Measurements from ENCODE around the gene SKI.
"Not testable (repeated sequence)": the region's sequence is repeated elsewhere in the genome, so short reads cannot be mapped to it uniquely, and the experiment has no call there.

The SKI gene

DNA sequence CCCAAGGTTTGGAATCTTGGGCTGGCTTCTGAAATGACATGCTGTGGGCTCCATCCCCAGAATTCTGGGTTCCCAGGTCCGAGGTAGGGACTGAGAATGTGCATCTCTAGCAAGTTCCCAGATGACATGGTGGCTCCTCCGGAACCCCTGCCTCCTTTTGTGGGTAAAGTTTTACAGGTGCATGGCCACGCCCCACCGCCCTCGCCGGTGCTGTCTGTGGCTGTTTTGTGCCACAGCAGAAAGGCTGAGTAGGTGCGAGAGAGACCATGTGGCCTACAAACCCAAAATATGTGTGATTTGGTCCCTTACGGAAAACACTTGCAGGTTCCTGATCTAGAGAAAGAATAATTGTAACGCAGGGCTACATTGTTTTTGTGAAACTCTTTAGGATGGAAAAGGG, 30.9 kb downstream of the SKI start:
- H3K27ac ChIP-seq (ENCODE audit: low read length) = no peak overlapping the region
- DNase-seq (no peak), ATAC-seq (ENCODE audit: insufficient read depth, low read depth) (no peak)
- peaks cover 17% of the 10 kb centered on the region; the same call in 1 of the 2 replicates for H3K4me1 ChIP-seq (ENCODE audit: insufficient read depth, low read length)
- no peak overlapping the region for H3K4me2 ChIP-seq (ENCODE audit: insufficient read depth, low read length)
- no peak overlapping the region for H3K9ac ChIP-seq (ENCODE audit: low read depth, low read length)
- peaks cover 4% of the 10 kb centered on the region; the same call in 1 of the 2 replicates for H3K36me3 ChIP-seq (ENCODE audit: insufficient read depth, low read length)
- TF ChIP-seq EZH2 (IDR thresholded peaks at IDR 0.05; ENCODE audit: borderline replicate concordance, low read depth, low read length, severe bottlenecking) = no peak
- TF ChIP-seq, protein P1, sequence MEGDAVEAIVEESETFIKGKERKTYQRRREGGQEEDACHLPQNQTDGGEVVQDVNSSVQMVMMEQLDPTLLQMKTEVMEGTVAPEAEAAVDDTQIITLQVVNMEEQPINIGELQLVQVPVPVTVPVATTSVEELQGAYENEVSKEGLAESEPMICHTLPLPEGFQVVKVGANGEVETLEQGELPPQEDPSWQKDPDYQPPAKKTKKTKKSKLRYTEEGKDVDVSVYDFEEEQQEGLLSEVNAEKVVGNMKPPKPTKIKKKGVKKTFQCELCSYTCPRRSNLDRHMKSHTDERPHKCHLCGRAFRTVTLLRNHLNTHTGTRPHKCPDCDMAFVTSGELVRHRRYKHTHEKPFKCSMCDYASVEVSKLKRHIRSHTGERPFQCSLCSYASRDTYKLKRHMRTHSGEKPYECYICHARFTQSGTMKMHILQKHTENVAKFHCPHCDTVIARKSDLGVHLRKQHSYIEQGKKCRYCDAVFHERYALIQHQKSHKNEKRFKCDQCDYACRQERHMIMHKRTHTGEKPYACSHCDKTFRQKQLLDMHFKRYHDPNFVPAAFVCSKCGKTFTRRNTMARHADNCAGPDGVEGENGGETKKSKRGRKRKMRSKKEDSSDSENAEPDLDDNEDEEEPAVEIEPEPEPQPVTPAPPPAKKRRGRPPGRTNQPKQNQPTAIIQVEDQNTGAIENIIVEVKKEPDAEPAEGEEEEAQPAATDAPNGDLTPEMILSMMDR (IDR thresholded peaks at IDR 0.05; ENCODE audit: borderline replicate concordance, extremely low read depth, low read length, poor library complexity, severe bottlenecking) = no peak
- peaks cover 45% of the 10 kb centered on the region for H4K20me1 ChIP-seq (ENCODE audit: insufficient read depth, low read length)
- H3K4me3 ChIP-seq (ENCODE audit: low read depth in 1 of 2, low read length in 2 of 2) = no peak overlapping the region
- H2AFZ ChIP-seq (ENCODE audit: low read depth, low read length) = no peak overlapping the region
- no peaks in the 10 kb centered on the region for H3K27me3 ChIP-seq (ENCODE audit: insufficient read depth, low read length, poor library complexity)
- peaks cover 79% of the 10 kb centered on the region for H3K79me2 ChIP-seq (ENCODE audit: insufficient read depth, low read length)
- H3K9me3 ChIP-seq (ENCODE audit: insufficient read depth, low read length, severe bottlenecking) = peaks cover 19% of the 10 kb centered on the region

DNA sequence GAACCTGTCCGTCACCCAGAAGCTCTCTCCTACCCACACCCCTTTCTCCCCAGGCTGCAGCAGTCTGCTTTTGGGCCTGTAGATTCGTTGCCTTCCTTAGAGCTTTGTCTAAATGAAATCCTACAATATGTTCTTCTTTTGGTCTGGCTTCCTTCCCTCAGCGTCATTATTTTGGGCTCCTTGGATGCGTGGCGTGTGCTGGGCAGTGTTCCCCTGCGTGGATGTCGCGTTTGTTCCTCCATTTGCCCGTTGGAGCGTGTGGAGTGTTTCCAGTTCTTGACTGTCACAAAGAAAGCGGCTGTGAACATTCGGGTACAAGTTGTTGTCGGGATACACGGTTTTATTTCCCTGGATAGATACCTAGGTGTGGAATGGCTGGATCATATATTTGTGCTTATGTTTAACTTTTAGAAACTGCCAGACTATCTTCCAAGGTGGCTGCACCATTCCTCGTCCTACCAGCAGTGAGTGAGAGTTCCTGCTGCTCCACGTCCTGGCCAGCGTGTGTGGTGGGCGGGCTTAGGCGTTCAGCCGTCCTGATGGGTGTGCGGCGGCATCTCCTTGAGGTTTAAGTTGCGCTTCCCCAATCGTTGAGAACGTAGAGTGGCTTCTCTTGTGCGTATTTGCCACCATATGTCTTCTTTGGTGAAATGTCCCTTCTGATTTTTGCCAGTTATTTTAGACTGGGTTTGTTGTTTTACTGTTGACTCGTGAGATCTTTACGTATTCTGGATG, 31.7 kb downstream of the SKI start:
- Histone ChIP-seq H3K4me2 (ENCODE audit: insufficient read depth, low read length) (no peak overlapping the region), H3K79me2 (ENCODE audit: insufficient read depth, low read length) (peaks cover 76% of the 10 kb centered on the region), H4K20me1 (ENCODE audit: insufficient read depth, low read length) (peaks cover 47% of the 10 kb centered on the region), H3K27ac (ENCODE audit: low read length) (no peak overlapping the region), H3K4me1 (ENCODE audit: insufficient read depth, low read length) (peaks cover 12% of the 10 kb centered on the region; the same call in 1 of the 2 replicates), H3K9me3 (ENCODE audit: insufficient read depth, low read length, severe bottlenecking) (peaks cover 11% of the 10 kb centered on the region), H2AFZ (ENCODE audit: low read depth, low read length) (no peak overlapping the region), H3K4me3 (ENCODE audit: low read depth in 1 of 2, low read length in 2 of 2) (no peak overlapping the region), H3K9ac (ENCODE audit: low read depth, low read length) (no peak overlapping the region), H3K36me3 (ENCODE audit: insufficient read depth, low read length) (peaks cover under 1% of the 10 kb centered on the region; the same call in 1 of the 2 replicates), H3K27me3 (ENCODE audit: insufficient read depth, low read length, poor library complexity) (no peaks in the 10 kb centered on the region)
- DNase-seq (no peak), ATAC-seq (ENCODE audit: insufficient read depth, low read depth) (no peak)
- TF ChIP-seq, protein P1 (IDR thresholded peaks at IDR 0.05; ENCODE audit: borderline replicate concordance, extremely low read depth, low read length, poor library complexity, severe bottlenecking) = no peak
- TF ChIP-seq EZH2 (IDR thresholded peaks at IDR 0.05; ENCODE audit: borderline replicate concordance, low read depth, low read length, severe bottlenecking) = no peak

DNA sequence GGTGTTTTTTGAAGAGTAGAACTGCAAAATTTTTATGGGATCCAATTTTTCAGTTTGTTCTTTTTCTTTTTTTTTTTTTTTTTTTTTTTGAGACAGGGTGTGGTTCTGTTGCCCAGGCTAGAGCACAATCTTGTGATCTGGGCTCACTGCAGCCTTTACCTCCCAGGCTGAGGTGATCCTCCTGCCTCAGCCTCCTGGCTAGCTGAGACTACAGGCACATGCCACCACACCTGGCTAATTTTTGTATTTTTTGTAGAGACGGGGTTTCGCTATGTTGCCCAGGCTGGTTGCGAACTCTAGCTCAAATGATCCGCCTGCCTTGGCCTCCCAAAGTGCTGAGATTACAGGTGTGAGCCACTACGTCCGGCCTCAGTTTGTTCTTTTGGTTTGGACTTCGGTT, 32.4 kb downstream of the SKI start:
- not testable (repeated sequence) for H3K27ac ChIP-seq (ENCODE audit: low read length); H3K36me3 ChIP-seq (ENCODE audit: insufficient read depth, low read length); H3K4me2 ChIP-seq (ENCODE audit: insufficient read depth, low read length); ATAC-seq (ENCODE audit: insufficient read depth, low read depth); H3K4me3 ChIP-seq (ENCODE audit: low read depth in 1 of 2, low read length in 2 of 2); H3K27me3 ChIP-seq (ENCODE audit: insufficient read depth, low read length, poor library complexity); H3K9me3 ChIP-seq (ENCODE audit: insufficient read depth, low read length, severe bottlenecking); H2AFZ ChIP-seq (ENCODE audit: low read depth, low read length); DNase-seq; H3K9ac ChIP-seq (ENCODE audit: low read depth, low read length); H3K4me1 ChIP-seq (ENCODE audit: insufficient read depth, low read length)
- Histone ChIP-seq H3K79me2 (ENCODE audit: insufficient read depth, low read length) (peaks cover 81% of the 10 kb centered on the region), H4K20me1 (ENCODE audit: insufficient read depth, low read length) (peaks cover 53% of the 10 kb centered on the region)

DNA sequence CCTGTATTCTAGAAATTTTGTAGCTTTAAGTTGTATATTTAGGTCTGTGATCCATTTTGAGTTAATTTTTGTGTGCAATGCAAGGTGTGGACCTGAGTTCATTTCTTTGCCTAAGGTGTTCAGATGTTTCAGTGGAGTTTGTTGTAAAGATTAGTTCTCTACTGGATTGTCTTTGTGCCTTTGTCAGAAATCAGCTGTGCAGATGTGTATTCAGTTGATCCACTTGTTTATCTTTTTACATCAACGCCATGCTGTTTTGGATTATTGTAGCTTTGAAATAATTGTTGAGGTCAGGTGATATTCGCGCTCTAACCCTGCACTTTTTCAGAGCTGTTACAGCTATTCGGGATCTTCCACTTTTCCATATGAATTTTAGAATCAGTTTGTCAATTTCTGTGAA, 32.8 kb downstream of the SKI start:
- no peak overlapping the region for H3K4me2 ChIP-seq (ENCODE audit: insufficient read depth, low read length)

DNA sequence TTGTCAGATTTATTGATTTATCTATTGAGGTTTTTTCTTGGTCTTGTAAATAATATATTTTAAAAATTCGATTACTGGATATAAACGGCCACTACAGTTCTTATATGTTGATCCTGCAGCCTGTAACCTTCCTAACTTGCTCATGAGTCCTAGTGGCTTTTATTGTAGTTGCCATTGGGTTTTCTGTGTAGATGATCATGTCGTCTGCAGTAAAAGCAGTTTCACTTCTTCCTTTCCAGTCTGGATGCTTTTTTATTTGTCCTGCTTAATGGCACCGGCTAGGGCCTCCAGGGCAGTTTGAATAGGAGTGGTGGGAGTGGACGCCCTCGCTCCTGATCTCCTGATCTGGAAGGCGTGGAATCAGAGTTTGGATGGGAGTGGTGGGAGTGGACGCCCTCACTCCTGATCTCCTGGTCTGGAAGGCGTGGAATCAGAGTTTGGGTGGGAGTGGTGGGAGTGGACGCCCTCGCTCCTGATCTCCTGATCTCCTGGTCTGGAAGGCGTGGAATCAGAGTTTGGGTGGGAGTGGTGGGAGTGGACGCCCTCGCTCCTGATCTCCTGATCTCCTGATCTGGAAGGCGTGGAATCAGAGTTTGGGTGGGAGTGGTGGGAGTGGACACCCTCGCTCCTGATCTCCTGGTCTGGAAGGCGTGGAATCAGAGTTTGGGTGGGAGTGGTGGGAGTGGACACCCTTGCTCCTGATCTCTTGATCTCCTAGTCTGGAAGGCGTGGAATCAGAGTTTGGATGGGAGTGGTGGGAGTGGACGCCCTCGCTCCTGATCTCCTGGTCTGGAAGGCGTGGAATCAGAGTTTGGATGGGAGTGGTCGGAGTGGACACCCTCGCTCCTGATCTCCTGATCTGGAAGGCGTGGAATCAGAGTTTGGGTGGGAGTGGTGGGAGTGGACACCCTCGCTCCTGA, 33.6 kb downstream of the SKI start:
- ATAC-seq (ENCODE audit: insufficient read depth, low read depth); H3K27ac ChIP-seq (ENCODE audit: low read length); H3K4me2 ChIP-seq (ENCODE audit: insufficient read depth, low read length); H3K4me3 ChIP-seq (ENCODE audit: low read depth in 1 of 2, low read length in 2 of 2); H3K4me1 ChIP-seq (ENCODE audit: insufficient read depth, low read length); H3K36me3 ChIP-seq (ENCODE audit: insufficient read depth, low read length); DNase-seq; H3K9me3 ChIP-seq (ENCODE audit: insufficient read depth, low read length, severe bottlenecking); H2AFZ ChIP-seq (ENCODE audit: low read depth, low read length); H3K27me3 ChIP-seq (ENCODE audit: insufficient read depth, low read length, poor library complexity); H3K9ac ChIP-seq (ENCODE audit: low read depth, low read length): not testable (repeated sequence)
- H3K79me2 ChIP-seq (ENCODE audit: insufficient read depth, low read length) = peaks cover 88% of the 10 kb centered on the region
- H4K20me1 ChIP-seq (ENCODE audit: insufficient read depth, low read length) = peaks cover 57% of the 10 kb centered on the region

More for the DNA sequence above, 32.8 kb downstream of the SKI start:
- no peak for TF ChIP-seq EZH2 (IDR thresholded peaks at IDR 0.05; ENCODE audit: borderline replicate concordance, low read depth, low read length, severe bottlenecking)
- TF ChIP-seq, protein P1 (IDR thresholded peaks at IDR 0.05; ENCODE audit: borderline replicate concordance, extremely low read depth, low read length, poor library complexity, severe bottlenecking) = no peak
- Histone ChIP-seq H3K9me3 (ENCODE audit: insufficient read depth, low read length, severe bottlenecking) (peaks cover under 1% of the 10 kb centered on the region), H2AFZ (ENCODE audit: low read depth, low read length) (no peak overlapping the region), H4K20me1 (ENCODE audit: insufficient read depth, low read length) (peaks cover 54% of the 10 kb centered on the region), H3K4me3 (ENCODE audit: low read depth in 1 of 2, low read length in 2 of 2) (no peak overlapping the region), H3K79me2 (ENCODE audit: insufficient read depth, low read length) (peaks cover 84% of the 10 kb centered on the region), H3K36me3 (ENCODE audit: insufficient read depth, low read length) (no peaks in the 10 kb centered on the region), H3K27me3 (ENCODE audit: insufficient read depth, low read length, poor library complexity) (no peaks in the 10 kb centered on the region), H3K9ac (ENCODE audit: low read depth, low read length) (no peak overlapping the region), H3K27ac (ENCODE audit: low read length) (no peak overlapping the region), H3K4me1 (ENCODE audit: insufficient read depth, low read length) (peaks cover 4% of the 10 kb centered on the region; the same call in 1 of the 2 replicates)
- ATAC-seq (ENCODE audit: insufficient read depth, low read depth) (no peak), DNase-seq (no peak)
